HEK293 (cell line): ENCODE results near the gene HS3ST3A1.

Experiments
- CTCF ChIA-PET: fragments of 350-600 bp; formaldehyde crosslinking; extraction: SDS; loops from one replicate; lab custom pipeline; 2021; ENCODE audit warnings: antibody characterized with exemption; lab: Yijun Ruan, JAX
- POLR2A ChIA-PET: fragments of 300-600 bp; formaldehyde crosslinking; extraction: SDS; loops from one replicate; lab custom pipeline; 2020; ENCODE audit warnings: antibody characterized with exemption, inconsistent platforms; lab: Yijun Ruan, JAX
- H3K27ac ChIP-seq: fragments of 200-500 bp; sonication (Bioruptor generic); 2 replicates; pipeline ENCODE4 v1.5.1; 2014; ENCODE audit warnings: low read depth, low read length, control low read depth, inconsistent platforms; ENCODE audit errors: extremely low read depth
- H3K36me3 ChIP-seq, 2 experiments: fragments of 200-500 bp in 1 of 2; sonication (Bioruptor generic) in 1 of 2; 1 replicate in 1 of 2; 2 replicates in 1 of 2; pipeline ENCODE4 v1.5.1; 2014 to 2017; ENCODE audit warnings: inconsistent platforms in 2 of 2, low read length in 2 of 2; ENCODE audit not compliant: control insufficient read depth in 2 of 2, insufficient read depth in 1 of 2
- H3K4me1 ChIP-seq: fragments of 200-500 bp; sonication (Bioruptor generic); 2 replicates; pipeline ENCODE4 v1.5.1; 2014; ENCODE audit warnings: mild to moderate bottlenecking, low read length, inconsistent platforms; ENCODE audit not compliant: control insufficient read depth, insufficient read depth
- H3K4me3 ChIP-seq: 2 replicates; pipeline ENCODE4 v1.5.1; 2011; ENCODE audit warnings: low read depth, mild to moderate bottlenecking, control low read depth, low read length, moderate library complexity
- H3K9me3 ChIP-seq: fragments of 200-500 bp; sonication (Bioruptor generic); 2 replicates; pipeline ENCODE4 v1.5.1; 2014; ENCODE audit warnings: low read depth, low read length, inconsistent platforms; ENCODE audit not compliant: control insufficient read depth, insufficient read depth
- KLF17 ChIP-seq: fragments of 450-650 bp; formaldehyde crosslinking; IDR thresholded peaks from 2 replicates; pipeline ENCODE4 v1.5.1; 2016; ENCODE audit warnings: missing biosample characterization, missing genetic modification characterization
- OSR2 ChIP-seq: fragments of 450-650 bp; formaldehyde crosslinking; IDR thresholded peaks from 2 replicates; pipeline ENCODE4 v1.5.1; 2016; ENCODE audit warnings: missing biosample characterization, missing genetic modification characterization
- WT1 ChIP-seq: fragments of 450-650 bp; formaldehyde crosslinking; IDR thresholded peaks from 2 replicates; pipeline ENCODE4 v1.5.1; 2016; ENCODE audit warnings: missing biosample characterization, missing genetic modification characterization
- YY2 ChIP-seq: fragments of 450-650 bp; formaldehyde crosslinking; IDR thresholded peaks from 2 replicates; pipeline ENCODE4 v1.5.1; 2016; ENCODE audit warnings: missing biosample characterization, missing genetic modification characterization
- ZFP69B ChIP-seq: fragments of 450-650 bp; formaldehyde crosslinking; IDR thresholded peaks from 2 replicates; pipeline ENCODE4 v1.5.1; 2016; ENCODE audit warnings: missing biosample characterization, missing genetic modification characterization
- ZNF10 ChIP-seq: fragments of 450-650 bp; formaldehyde crosslinking; IDR thresholded peaks from 2 replicates; pipeline ENCODE4 v1.5.1; 2017; ENCODE audit warnings: missing biosample characterization, missing genetic modification characterization
- ZNF184 ChIP-seq: fragments of 450-650 bp; IDR thresholded peaks from 2 replicates; pipeline ENCODE4 v1.5.1; 2018; ENCODE audit warnings: missing biosample characterization, mild to moderate bottlenecking, missing genetic modification characterization
- ZNF239 ChIP-seq: fragments of 450-650 bp; formaldehyde crosslinking; IDR thresholded peaks from 2 replicates; pipeline ENCODE4 v1.5.1; 2016; ENCODE audit warnings: missing biosample characterization, missing genetic modification characterization
- ZNF341 ChIP-seq: fragments of 450-650 bp; formaldehyde crosslinking; IDR thresholded peaks from 2 replicates; pipeline ENCODE4; 2016; ENCODE audit warnings: low read depth, missing biosample characterization, missing genetic modification characterization
- ZNF48 ChIP-seq: fragments of 450-650 bp; formaldehyde crosslinking; IDR thresholded peaks from 2 replicates; pipeline ENCODE4 v1.5.1; 2016; ENCODE audit warnings: missing biosample characterization, missing genetic modification characterization
- ZNF560 ChIP-seq: fragments of 450-650 bp; formaldehyde crosslinking; IDR thresholded peaks from 2 replicates; pipeline ENCODE4 v1.5.1; 2017; ENCODE audit warnings: missing biosample characterization, missing genetic modification characterization, borderline replicate concordance
- ZNF571 ChIP-seq: fragments of 450-650 bp; formaldehyde crosslinking; IDR thresholded peaks from 2 replicates; pipeline ENCODE4 v1.5.0; 2017; ENCODE audit warnings: missing biosample characterization, missing genetic modification characterization
- ZNF580 ChIP-seq: fragments of 450-650 bp; formaldehyde crosslinking; IDR thresholded peaks from 2 replicates; pipeline ENCODE4 v1.5.1; 2016; ENCODE audit warnings: missing biosample characterization, missing genetic modification characterization
- ZNF670 ChIP-seq: fragments of 450-650 bp; formaldehyde crosslinking; IDR thresholded peaks from 2 replicates; pipeline ENCODE4 v1.5.1; 2016; ENCODE audit warnings: missing biosample characterization, missing genetic modification characterization, low read depth
- ZNF792 ChIP-seq: fragments of 450-650 bp; formaldehyde crosslinking; IDR thresholded peaks from 2 replicates; pipeline ENCODE4 v1.5.1; 2016; ENCODE audit warnings: missing biosample characterization, missing genetic modification characterization
- ZNF830 ChIP-seq: fragments of 450-650 bp; IDR thresholded peaks from 2 replicates; pipeline ENCODE4 v1.5.0; 2018; ENCODE audit warnings: missing biosample characterization, missing genetic modification characterization, low read depth, mild to moderate bottlenecking, moderate library complexity
- TF ChIP-seq, protein P1 (sequence below): fragments of 450-650 bp; formaldehyde crosslinking; conservative IDR thresholded peaks from 2 replicates; pipeline ENCODE4 v1.5.1; 2016; ENCODE audit warnings: low read depth, missing biosample characterization, missing genetic modification characterization
- TF ChIP-seq, protein P2 (sequence below): fragments of 450-650 bp; formaldehyde crosslinking; IDR thresholded peaks from 2 replicates; pipeline ENCODE4 v1.5.1; 2016; ENCODE audit warnings: missing biosample characterization, missing genetic modification characterization, borderline replicate concordance
- TF ChIP-seq, protein P3 (sequence below): fragments of 450-650 bp; formaldehyde crosslinking; IDR thresholded peaks from 2 replicates; pipeline ENCODE4 v1.5.1; 2016; ENCODE audit warnings: missing biosample characterization, missing genetic modification characterization

HS3ST3A1 gene

DNA sequence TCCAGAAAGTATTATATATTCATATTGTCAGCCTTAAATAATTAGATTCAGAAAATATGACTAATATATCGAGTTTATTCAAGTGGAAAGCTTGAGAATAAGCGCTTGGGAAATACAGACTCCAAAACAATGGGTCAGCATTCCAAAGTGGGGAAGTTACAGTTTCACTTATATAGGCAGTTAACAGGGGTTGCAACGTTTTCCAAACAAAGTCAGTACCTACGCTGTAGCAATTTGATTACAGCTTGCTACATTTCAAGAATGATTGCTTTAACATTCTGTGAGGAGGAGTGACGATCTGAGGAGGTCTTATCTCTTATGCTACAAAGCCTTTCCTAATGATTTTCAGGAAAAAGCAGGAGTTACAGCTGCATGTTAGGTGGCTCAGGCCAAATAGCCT is 34.2 kb upstream of the HS3ST3A1 start (continued):
- no peak for TF ChIP-seq ZFP69B (tag by site-specific recombination)

DNA sequence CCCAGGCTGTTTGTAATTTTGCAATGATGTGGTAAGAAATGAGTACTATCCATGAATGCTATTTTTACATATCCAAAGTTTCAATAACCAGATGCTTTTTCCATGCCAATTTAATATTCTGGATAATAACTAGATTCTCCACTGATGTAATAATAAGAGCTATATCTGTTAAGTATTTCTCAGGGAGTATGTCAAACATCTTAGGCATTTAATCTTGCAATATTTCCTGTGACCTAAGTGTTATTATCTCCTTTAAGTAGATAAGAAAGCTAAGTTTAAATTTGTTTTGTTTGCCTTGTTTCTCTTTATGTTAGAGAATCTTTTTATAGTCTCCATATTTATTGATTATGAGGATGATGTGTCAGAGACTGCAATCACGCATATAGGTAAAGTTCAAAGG is 32.3 kb upstream of the HS3ST3A1 start:
- H3K36me3 ChIP-seq, result no peaks in the 10 kb centered on the region
- POLR2A ChIA-PET, result no interaction called here
- TF ChIP-seq ZNF239 (tag by site-specific recombination), result no peak
- CTCF ChIA-PET, result no interaction called here
- no peaks in the 10 kb centered on the region for H3K4me1 ChIP-seq
- H3K9me3 ChIP-seq, result no peaks in the 10 kb centered on the region
- no peak overlapping the region for H3K4me3 ChIP-seq
- no peak overlapping the region for H3K27ac ChIP-seq

DNA sequence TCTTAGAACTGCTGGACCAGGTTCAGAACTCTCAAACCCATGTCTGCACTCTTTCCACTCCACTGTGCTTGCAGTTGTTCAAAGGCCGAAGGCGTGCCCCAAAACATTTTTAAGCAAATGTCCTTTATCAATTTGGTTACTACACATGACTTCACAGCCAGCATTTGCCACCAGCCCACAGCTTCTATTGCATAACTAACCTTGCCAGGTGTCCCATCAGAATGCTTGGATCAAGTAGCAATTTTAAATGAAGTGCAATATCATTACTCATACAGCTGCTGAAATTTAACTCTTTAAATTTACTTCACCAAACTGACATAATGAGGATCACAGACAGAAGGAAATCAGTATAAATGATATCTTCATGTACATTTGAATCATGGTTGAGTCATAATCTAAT is 29.8 kb upstream of the HS3ST3A1 start:
- POLR2A ChIA-PET, result no interaction called here
- H3K27ac ChIP-seq, result no peak overlapping the region

More for the DNA sequence above, 29.8 kb upstream of the HS3ST3A1 start:
- Histone ChIP-seq H3K9me3 (no peaks in the 10 kb centered on the region), H3K4me1 (no peaks in the 10 kb centered on the region), H3K4me3 (no peak overlapping the region), H3K36me3 (no peaks in the 10 kb centered on the region)
- CTCF ChIA-PET, result no interaction called here
- TF ChIP-seq ZNF48 (tag by site-specific recombination) (no peak), KLF17 (no peak), ZNF10 (tag by site-specific recombination) (no peak), ZNF560 (tag by site-specific recombination) (no peak), WT1 (tag by site-specific recombination) (no peak), ZNF792 (tag by site-specific recombination) (no peak), ZNF571 (tag by site-specific recombination) (no peak), ZNF670 (tag by site-specific recombination) (no peak), ZNF580 (tag by site-specific recombination) (no peak), YY2 (tag by site-specific recombination) (no peak), OSR2 (tag by site-specific recombination) (no peak), ZNF239 (tag by site-specific recombination) (no peak), ZNF184 (no peak), ZNF830 (tag by site-specific recombination) (no peak), ZNF341 (tag by site-specific recombination) (no peak)
- TF ChIP-seq, protein P1, sequence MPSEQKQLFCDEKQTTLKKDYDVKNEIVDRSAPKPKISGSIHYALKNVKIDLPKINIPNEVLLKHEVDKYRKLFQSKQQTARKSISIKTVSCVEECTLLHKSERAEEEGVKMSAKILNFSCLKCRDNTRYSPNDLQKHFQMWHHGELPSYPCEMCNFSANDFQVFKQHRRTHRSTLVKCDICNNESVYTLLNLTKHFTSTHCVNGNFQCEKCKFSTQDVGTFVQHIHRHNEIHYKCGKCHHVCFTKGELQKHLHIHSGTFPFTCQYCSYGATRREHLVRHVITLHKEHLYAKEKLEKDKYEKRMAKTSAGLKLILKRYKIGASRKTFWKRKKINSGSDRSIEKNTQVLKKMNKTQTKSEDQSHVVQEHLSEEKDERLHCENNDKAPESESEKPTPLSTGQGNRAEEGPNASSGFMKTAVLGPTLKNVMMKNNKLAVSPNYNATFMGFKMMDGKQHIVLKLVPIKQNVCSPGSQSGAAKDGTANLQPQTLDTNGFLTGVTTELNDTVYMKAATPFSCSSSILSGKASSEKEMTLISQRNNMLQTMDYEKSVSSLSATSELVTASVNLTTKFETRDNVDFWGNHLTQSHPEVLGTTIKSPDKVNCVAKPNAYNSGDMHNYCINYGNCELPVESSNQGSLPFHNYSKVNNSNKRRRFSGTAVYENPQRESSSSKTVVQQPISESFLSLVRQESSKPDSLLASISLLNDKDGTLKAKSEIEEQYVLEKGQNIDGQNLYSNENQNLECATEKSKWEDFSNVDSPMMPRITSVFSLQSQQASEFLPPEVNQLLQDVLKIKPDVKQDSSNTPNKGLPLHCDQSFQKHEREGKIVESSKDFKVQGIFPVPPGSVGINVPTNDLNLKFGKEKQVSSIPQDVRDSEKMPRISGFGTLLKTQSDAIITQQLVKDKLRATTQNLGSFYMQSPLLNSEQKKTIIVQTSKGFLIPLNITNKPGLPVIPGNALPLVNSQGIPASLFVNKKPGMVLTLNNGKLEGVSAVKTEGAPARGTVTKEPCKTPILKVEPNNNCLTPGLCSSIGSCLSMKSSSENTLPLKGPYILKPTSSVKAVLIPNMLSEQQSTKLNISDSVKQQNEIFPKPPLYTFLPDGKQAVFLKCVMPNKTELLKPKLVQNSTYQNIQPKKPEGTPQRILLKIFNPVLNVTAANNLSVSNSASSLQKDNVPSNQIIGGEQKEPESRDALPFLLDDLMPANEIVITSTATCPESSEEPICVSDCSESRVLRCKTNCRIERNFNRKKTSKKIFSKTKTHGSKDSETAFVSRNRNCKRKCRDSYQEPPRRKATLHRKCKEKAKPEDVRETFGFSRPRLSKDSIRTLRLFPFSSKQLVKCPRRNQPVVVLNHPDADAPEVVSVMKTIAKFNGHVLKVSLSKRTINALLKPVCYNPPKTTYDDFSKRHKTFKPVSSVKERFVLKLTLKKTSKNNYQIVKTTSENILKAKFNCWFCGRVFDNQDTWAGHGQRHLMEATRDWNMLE (tag by site-specific recombination), result no peak
- TF ChIP-seq, protein P2, sequence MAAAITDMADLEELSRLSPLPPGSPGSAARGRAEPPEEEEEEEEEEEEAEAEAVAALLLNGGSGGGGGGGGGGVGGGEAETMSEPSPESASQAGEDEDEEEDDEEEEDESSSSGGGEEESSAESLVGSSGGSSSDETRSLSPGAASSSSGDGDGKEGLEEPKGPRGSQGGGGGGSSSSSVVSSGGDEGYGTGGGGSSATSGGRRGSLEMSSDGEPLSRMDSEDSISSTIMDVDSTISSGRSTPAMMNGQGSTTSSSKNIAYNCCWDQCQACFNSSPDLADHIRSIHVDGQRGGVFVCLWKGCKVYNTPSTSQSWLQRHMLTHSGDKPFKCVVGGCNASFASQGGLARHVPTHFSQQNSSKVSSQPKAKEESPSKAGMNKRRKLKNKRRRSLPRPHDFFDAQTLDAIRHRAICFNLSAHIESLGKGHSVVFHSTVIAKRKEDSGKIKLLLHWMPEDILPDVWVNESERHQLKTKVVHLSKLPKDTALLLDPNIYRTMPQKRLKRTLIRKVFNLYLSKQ (tag by site-specific recombination), result no peak
- TF ChIP-seq, protein P3, sequence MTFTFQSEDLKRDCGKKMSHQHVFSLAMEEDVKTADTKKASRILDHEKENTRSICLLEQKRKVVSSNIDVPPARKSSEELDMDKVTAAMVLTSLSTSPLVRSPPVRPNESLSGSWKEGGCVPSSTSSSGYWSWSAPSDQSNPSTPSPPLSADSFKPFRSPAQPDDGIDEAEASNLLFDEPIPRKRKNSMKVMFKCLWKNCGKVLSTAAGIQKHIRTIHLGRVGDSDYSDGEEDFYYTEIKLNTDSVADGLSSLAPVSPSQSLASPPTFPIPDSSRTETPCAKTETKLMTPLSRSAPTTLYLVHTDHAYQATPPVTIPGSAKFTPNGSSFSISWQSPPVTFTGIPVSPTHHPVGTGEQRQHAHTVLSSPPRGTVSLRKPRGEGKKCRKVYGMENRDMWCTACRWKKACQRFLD, result no peak
